ENCODE results near the gene OR7C1. TPM values are rescaled to one million over a fixed set of nuclear protein-coding genes. Genes with fewer than 3 reads are reported as not detected.
A peak's percentile ranks its signal among the peaks of the same experiment; 100 is the strongest.

OR7C1 gene
- total RNA-seq, 2 donors from 2014 or later = not detected

DNA sequence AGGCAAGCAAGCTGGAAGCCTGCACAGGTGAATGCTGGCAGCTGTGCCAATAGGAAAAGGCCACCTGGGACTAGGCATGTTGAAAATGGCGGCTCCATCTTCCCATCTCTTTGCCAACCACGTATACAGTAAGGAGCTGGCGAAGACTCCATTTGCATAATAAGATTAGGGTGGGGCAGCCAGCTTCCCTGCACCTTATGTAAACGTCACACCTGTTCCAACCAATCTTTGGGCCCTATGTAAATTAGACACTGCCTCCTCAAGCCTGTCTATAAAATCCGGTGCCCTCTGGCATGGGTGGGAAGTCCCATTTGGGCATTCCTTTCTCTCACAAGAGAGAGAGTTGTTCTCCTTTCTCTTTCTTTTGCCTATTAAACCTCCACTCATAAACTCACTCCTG is 73.4 kb downstream of the OR7C1 start:
- Histone ChIP-seq H3K27ac (no peak overlapping the region), H3K36me3 (replicated peaks in 1 of 2; ENCODE audit: insufficient read depth in 1 of 2, low read depth in 2 of 2) (no peaks in the 10 kb centered on the region), H3K4me3 (no peak overlapping the region), H3K9me3 (no peaks in the 10 kb centered on the region), H3K4me1 (no peaks in the 10 kb centered on the region), H3K27me3 (no peaks in the 10 kb centered on the region)
- WGBS, 2 donors = 45 to 54% methylated on average over 5 of the region's 5 CpGs
- ATAC-seq (no peak), DNase-seq (no peak)
- intact Hi-C loops (cut with DNase I) = no loop called here
- TF ChIP-seq CTCF (IDR thresholded peaks at IDR 0.05) (no peak), POLR2A (IDR thresholded peaks at IDR 0.05) (no peak)

DNA sequence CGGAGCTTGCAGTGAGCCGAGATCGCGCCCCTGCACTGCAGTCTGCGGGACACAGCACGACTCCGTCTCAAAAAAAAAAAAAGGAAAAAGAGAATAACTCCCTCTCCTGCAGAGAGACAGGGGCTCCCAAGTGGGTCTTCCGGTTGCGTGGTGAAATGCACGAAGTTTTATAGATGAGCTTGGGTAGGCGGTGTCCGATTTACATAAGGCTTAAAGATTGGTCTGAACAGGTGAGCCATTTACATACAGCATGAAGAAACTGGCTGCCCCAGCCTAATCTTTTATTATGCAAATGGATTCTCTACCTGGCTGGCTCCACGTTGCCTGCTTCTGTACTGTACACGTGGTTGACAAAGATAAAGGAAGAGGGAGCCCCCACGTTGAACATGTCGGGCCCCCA is 76.2 kb downstream of the OR7C1 start:
- H3K4me3 ChIP-seq = no peak overlapping the region
- intact Hi-C loops (cut with DNase I) = no loop called here
- H3K27ac ChIP-seq = no peak overlapping the region
- TF ChIP-seq CTCF (IDR thresholded peaks at IDR 0.05) (no peak), POLR2A (IDR thresholded peaks at IDR 0.05) (no peak)
- 17 to 26% methylated on average over 15 to 16 of the region's 16 CpGs for WGBS, 2 donors
- H3K9me3 ChIP-seq = no peaks in the 10 kb centered on the region
- no peaks in the 10 kb centered on the region for H3K4me1 ChIP-seq
- DNase-seq = peak in 2 of 4 donors; percentile 13 to 22
- no peaks in the 10 kb centered on the region for H3K36me3 ChIP-seq (replicated peaks in 1 of 2; ENCODE audit: insufficient read depth in 1 of 2, low read depth in 2 of 2)
- H3K27me3 ChIP-seq = no peaks in the 10 kb centered on the region
- ATAC-seq = no peak

DNA sequence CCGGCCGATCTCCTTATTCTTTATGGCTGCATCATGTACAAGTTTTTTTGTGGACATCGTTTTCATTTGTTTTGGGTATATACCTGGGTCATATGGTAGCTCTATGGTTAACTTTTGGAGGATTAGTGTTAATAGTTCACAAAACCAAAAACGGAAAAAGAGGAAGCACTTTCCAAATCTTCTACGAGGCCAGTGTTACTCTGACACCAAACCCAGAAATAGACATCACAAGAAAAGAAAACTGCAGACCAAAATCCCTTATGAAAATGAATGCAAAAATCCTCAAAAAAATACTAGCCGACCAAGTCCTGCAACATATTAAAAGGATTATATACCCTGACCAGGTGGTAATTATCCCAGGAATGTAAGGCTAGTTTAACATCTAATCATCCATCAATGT is 86.4 kb downstream of the OR7C1 start:
- Histone ChIP-seq H3K9me3 (no peaks in the 10 kb centered on the region), H3K36me3 (replicated peaks in 1 of 2; ENCODE audit: insufficient read depth in 1 of 2, low read depth in 2 of 2) (no peaks in the 10 kb centered on the region), H3K4me1 (no peaks in the 10 kb centered on the region), H3K4me3 (no peak overlapping the region), H3K27ac (no peak overlapping the region), H3K27me3 (no peaks in the 10 kb centered on the region)
- WGBS, 2 donors = 59 to 72% methylated on average over 6 of the region's 6 CpGs
- no peak for ATAC-seq
- intact Hi-C loops (cut with DNase I) = no loop called here
- no peak for DNase-seq
- TF ChIP-seq POLR2A (IDR thresholded peaks at IDR 0.05) = no peak
- TF ChIP-seq CTCF (IDR thresholded peaks at IDR 0.05) = no peak

Small RNA genes within 50 kb of the gene (small RNA-seq; reads per million reads assigned to genes)
- not detected for gene AC005255.1

Other genes with a start within 250 kb of the OR7C1 start
- not detected for gene ADGRE3, start 160.3 kb downstream of the OR7C1 start, total RNA-seq
- 10 to 100 TPM; 14.2 to 18.2 TPM for gene ZNF333, start 145.1 kb downstream of the OR7C1 start, total RNA-seq
- 1 to 10 TPM in 1 of 2 donors, under 1 TPM in 1; 0.33 to 1.3 TPM for gene ADGRE2, start 56.6 kb downstream of the OR7C1 start, total RNA-seq
- not detected for gene OR7A5, start within 50 bp of the OR7C1 start, total RNA-seq
- gene OR7A10, start 13.7 kb upstream of the OR7C1 start, total RNA-seq = not detected
- gene OR7A17, start 50.9 kb upstream of the OR7C1 start, total RNA-seq = not detected
- not detected for gene OR7C2, start 106.3 kb upstream of the OR7C1 start, total RNA-seq
- gene SLC1A6, start 144.7 kb upstream of the OR7C1 start, total RNA-seq = not detected
- not detected for gene CASP14, start 214.3 kb upstream of the OR7C1 start, total RNA-seq
- not detected for gene OR1I1, start 247.0 kb upstream of the OR7C1 start, total RNA-seq